Kidney epithelial cell (primary cell): ENCODE measurements around the gene MUC6. TPM values are rescaled to one million over a fixed set of nuclear protein-coding genes. Genes with fewer than 3 reads are reported as not detected.

Experiments used
- DNase-seq: peaks from one replicate; pipeline ENCODE4 v3.0.0-alpha.2; 2010; ENCODE audit warnings: low read depth
- H3K27me3 ChIP-seq: 2 replicates; pipeline ENCODE4 v1.6.0; 2011; ENCODE audit warnings: low read length; ENCODE audit not compliant: control insufficient read depth, insufficient read depth
- H3K36me3 ChIP-seq: 2 replicates; pipeline ENCODE4 v1.5.1; 2011; ENCODE audit warnings: low read length; ENCODE audit not compliant: control insufficient read depth, insufficient read depth
- H3K4me3 ChIP-seq: 2 replicates; pipeline ENCODE4 v1.5.1; 2011; ENCODE audit warnings: low read depth, mild to moderate bottlenecking, control low read depth, low read length
- CTCF ChIP-seq: IDR thresholded peaks from 2 replicates; pipeline ENCODE4 v1.5.1; 2011; ENCODE audit warnings: mild to moderate bottlenecking, moderate library complexity, low read length, control low read depth, inconsistent platforms; ENCODE audit not compliant: insufficient read depth, poor library complexity, severe bottlenecking
- total RNA-seq: library from RNA; depleted of rRNA; stranded (reverse); fragments of >200 nt; gene quantifications from 2 replicates; pipeline ENCODE4 v1.2.3, GENCODE V29; 2015

MUC6 gene
- total RNA-seq, 1 donor from 2014 or later = not detected

GRCh38 chr11:997907-998306 is 38.6 kb downstream of the MUC6 start:
- TF ChIP-seq CTCF = no peak
- H3K4me3 ChIP-seq = no peak overlapping the region
- DNase-seq = no peak
- H3K36me3 ChIP-seq = no peaks in the 10 kb centered on the region
- no peaks in the 10 kb centered on the region for H3K27me3 ChIP-seq

GRCh38 chr11:996681-997080 is 39.8 kb downstream of the MUC6 start:
- Histone ChIP-seq H3K36me3 (no peaks in the 10 kb centered on the region), H3K27me3 (no peaks in the 10 kb centered on the region), H3K4me3 (no peak overlapping the region)
- no peak for TF ChIP-seq CTCF
- no peak for DNase-seq

- no peaks in the 10 kb centered on the region for H3K36me3 ChIP-seq
- peak; percentile 89 for DNase-seq
- H3K27me3 ChIP-seq = no peaks in the 10 kb centered on the region
- no peak overlapping the region for H3K4me3 ChIP-seq
- peak; percentile 9 for TF ChIP-seq CTCF
Observed at GRCh38 chr11:995752-996420, 40.6 kb downstream of the MUC6 start.

GRCh38 chr11:995044-995751 is 41.3 kb downstream of the MUC6 start:
- Histone ChIP-seq H3K4me3 (no peak overlapping the region), H3K27me3 (no peaks in the 10 kb centered on the region), H3K36me3 (no peaks in the 10 kb centered on the region)
- no peak for TF ChIP-seq CTCF
- DNase-seq = no peak

GRCh38 chr11:993632-994167 is 42.8 kb downstream of the MUC6 start:
- TF ChIP-seq CTCF = no peak
- DNase-seq = no peak
- no peaks in the 10 kb centered on the region for H3K27me3 ChIP-seq
- no peaks in the 10 kb centered on the region for H3K36me3 ChIP-seq
- no peak overlapping the region for H3K4me3 ChIP-seq
